PC-9 (cell line): ENCODE data around the gene DLK1.

Experiments used
- EZH2 ChIP-seq: fragments of 200-600 bp; sonication (generic); IDR thresholded peaks from 2 replicates; pipeline ENCODE4 v1.8.0; 2017; ENCODE audit warnings: antibody characterized with exemption, low read depth
- TF ChIP-seq, protein P1 (sequence below): fragments of 200-600 bp; sonication (generic); conservative IDR thresholded peaks from 2 replicates; pipeline ENCODE4 v1.6.1; 2017; ENCODE audit warnings: mixed run types, antibody characterized with exemption, mild to moderate bottlenecking, moderate library complexity

DNA sequence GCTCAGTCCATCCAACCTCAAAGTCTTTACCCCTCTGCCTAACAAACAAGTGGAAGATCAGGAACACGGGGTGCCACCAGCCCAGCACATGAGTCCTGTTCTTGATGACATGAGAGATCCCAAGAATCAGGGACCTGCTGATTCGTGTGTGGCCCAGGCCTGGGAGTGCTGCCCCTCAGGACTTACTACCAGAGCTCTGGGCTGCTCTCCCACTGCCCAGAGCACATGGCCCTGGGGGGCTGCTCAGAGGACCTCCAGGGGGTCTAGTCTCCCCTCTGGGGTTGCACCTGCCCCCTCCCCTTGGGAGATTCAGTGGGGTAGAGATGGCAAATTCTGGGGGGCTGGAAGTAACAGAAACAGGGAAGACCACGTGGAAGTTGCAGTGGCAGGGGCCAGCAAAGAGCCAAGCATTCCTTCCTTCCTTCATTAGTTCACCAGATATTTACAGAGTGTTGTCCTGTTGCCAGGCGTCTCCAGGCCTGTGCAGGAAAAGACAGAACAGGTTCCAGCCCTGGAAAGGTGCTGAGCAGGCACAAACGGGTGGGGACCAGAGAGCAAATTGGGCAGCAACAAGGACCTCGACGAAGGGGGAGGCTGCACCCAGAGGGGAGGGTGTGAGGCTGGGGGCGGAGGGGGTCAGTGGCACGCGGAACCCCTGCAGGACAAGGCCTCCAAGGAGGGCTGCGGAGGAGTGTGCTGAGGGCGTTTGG, 54.1 kb downstream of the DLK1 start:
- TF ChIP-seq, protein P1, sequence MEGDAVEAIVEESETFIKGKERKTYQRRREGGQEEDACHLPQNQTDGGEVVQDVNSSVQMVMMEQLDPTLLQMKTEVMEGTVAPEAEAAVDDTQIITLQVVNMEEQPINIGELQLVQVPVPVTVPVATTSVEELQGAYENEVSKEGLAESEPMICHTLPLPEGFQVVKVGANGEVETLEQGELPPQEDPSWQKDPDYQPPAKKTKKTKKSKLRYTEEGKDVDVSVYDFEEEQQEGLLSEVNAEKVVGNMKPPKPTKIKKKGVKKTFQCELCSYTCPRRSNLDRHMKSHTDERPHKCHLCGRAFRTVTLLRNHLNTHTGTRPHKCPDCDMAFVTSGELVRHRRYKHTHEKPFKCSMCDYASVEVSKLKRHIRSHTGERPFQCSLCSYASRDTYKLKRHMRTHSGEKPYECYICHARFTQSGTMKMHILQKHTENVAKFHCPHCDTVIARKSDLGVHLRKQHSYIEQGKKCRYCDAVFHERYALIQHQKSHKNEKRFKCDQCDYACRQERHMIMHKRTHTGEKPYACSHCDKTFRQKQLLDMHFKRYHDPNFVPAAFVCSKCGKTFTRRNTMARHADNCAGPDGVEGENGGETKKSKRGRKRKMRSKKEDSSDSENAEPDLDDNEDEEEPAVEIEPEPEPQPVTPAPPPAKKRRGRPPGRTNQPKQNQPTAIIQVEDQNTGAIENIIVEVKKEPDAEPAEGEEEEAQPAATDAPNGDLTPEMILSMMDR = no peak
- TF ChIP-seq EZH2 = no peak
